Measurements from ENCODE around the gene MRM3. TPM values are rescaled to one million over a fixed set of nuclear protein-coding genes. Genes with fewer than 3 reads are reported as not detected.

The MRM3 gene
- 10 to 100 TPM; 17.4 to 25.9 (median 23.9) TPM for total RNA-seq

- intact Hi-C loops (cut with DNase I) = no loop called here
- TF ChIP-seq POLR2A (IDR thresholded peaks at IDR 0.05; ENCODE audit: low read depth) = peak; percentile 52
- TF ChIP-seq, protein P1, sequence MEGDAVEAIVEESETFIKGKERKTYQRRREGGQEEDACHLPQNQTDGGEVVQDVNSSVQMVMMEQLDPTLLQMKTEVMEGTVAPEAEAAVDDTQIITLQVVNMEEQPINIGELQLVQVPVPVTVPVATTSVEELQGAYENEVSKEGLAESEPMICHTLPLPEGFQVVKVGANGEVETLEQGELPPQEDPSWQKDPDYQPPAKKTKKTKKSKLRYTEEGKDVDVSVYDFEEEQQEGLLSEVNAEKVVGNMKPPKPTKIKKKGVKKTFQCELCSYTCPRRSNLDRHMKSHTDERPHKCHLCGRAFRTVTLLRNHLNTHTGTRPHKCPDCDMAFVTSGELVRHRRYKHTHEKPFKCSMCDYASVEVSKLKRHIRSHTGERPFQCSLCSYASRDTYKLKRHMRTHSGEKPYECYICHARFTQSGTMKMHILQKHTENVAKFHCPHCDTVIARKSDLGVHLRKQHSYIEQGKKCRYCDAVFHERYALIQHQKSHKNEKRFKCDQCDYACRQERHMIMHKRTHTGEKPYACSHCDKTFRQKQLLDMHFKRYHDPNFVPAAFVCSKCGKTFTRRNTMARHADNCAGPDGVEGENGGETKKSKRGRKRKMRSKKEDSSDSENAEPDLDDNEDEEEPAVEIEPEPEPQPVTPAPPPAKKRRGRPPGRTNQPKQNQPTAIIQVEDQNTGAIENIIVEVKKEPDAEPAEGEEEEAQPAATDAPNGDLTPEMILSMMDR (IDR thresholded peaks at IDR 0.05) = peak; percentile 8 to 48 (median 11)
- TF ChIP-seq EP300 (IDR thresholded peaks at IDR 0.05) = no peak
- TF ChIP-seq POLR2AphosphoS5 (IDR thresholded peaks at IDR 0.05) = peak; percentile 97 to 99
- peak; percentile 98 for DNase-seq (ENCODE audit: extremely low spot score)
- Histone ChIP-seq H3K4me3 (peak within 1 kb of the TSS; percentile 85 to 99 (median 92)), H3K36me3 (peaks cover 6 to 38% (median 33%) of the 10 kb centered on the region in 4 donors), H3K27me3 (no peaks in the 10 kb centered on the region), H3K4me1 (peaks cover 22 to 37% (median 32%) of the 10 kb centered on the region in 4 donors), H3K27ac (replicated peaks in 1 of 4) (peak within 1 kb of the TSS; percentile 82 to 93 (median 87)), H3K9me3 (no peaks in the 10 kb centered on the region)
- under 1% methylated on average over 24 of the region's 87 CpGs for WGBS
Observed at GRCh38 chr17:781805-782731, at the start of gene MRM3, which contains the start of gene GLOD4. Gene MRM3, plus strand, starts transcription at chr17:782353. Its CDS starts 26 bp downstream, at chr17:782379. Gene GLOD4, minus strand, starts transcription at chr17:782280. Its CDS starts 25 bp downstream, at chr17:782255.

GRCh38 chr17:732902-733720, 49.0 kb upstream of the MRM3 start:
- WGBS = 18% methylated on average over 21 of the region's 57 CpGs
- no peaks in the 10 kb centered on the region for H3K9me3 ChIP-seq
- H3K27ac ChIP-seq (replicated peaks in 1 of 4) = peak overlapping the region; percentile 85 to 93 (median 89)
- TF ChIP-seq EP300 (IDR thresholded peaks at IDR 0.05) (no peak), POLR2AphosphoS5 (IDR thresholded peaks at IDR 0.05) (no peak), POLR2A (IDR thresholded peaks at IDR 0.05; ENCODE audit: low read depth) (no peak)
- TF ChIP-seq, protein P1 (IDR thresholded peaks at IDR 0.05) = no peak
- intact Hi-C loops (cut with DNase I) = loop anchor here (2.0 kb wide), 1 partner anchor 18 kb away; no protein-coding TSS in a partner anchor
- H3K36me3 ChIP-seq = peaks cover 0 to 1% (median under 1%) of the 10 kb centered on the region in 4 donors
- DNase-seq (ENCODE audit: extremely low spot score) = no peak
- H3K4me3 ChIP-seq = peak overlapping the region; percentile 82 to 89 (median 86)
- H3K4me1 ChIP-seq = peaks cover 4 to 26% (median 21%) of the 10 kb centered on the region in 4 donors
- no peaks in the 10 kb centered on the region for H3K27me3 ChIP-seq

GRCh38 chr17:733743-734142, 48.4 kb upstream of the MRM3 start:
- 75% methylated on average over 10 of the region's 10 CpGs for WGBS
- no peaks in the 10 kb centered on the region for H3K27me3 ChIP-seq
- peak overlapping the region in 2 of 4 donors; percentile 85 to 89 for H3K4me3 ChIP-seq
- intact Hi-C loops (cut with DNase I) = loop anchor here (2.0 kb wide), 1 partner anchor 17 kb away; no protein-coding TSS in a partner anchor
- H3K4me1 ChIP-seq = peaks cover 4 to 26% (median 21%) of the 10 kb centered on the region in 4 donors
- H3K9me3 ChIP-seq = no peaks in the 10 kb centered on the region
- TF ChIP-seq, protein P1 (IDR thresholded peaks at IDR 0.05) = no peak
- TF ChIP-seq EP300 (IDR thresholded peaks at IDR 0.05) (no peak), POLR2A (IDR thresholded peaks at IDR 0.05; ENCODE audit: low read depth) (no peak), POLR2AphosphoS5 (IDR thresholded peaks at IDR 0.05) (no peak)
- no peak overlapping the region for H3K27ac ChIP-seq (replicated peaks in 1 of 4)
- DNase-seq (ENCODE audit: extremely low spot score) = no peak
- peaks cover 0 to 8% (median 6%) of the 10 kb centered on the region in 4 donors for H3K36me3 ChIP-seq

GRCh38 chr17:737561-738113, 44.5 kb upstream of the MRM3 start:
- no peak for TF ChIP-seq EP300 (IDR thresholded peaks at IDR 0.05)
- TF ChIP-seq, protein P1 (IDR thresholded peaks at IDR 0.05) = no peak
- no peak for TF ChIP-seq POLR2AphosphoS5 (IDR thresholded peaks at IDR 0.05)
- TF ChIP-seq POLR2A (IDR thresholded peaks at IDR 0.05; ENCODE audit: low read depth) = no peak

More at GRCh38 chr17:737561-738113, 44.5 kb upstream of the MRM3 start:
- whole genome bisulfite sequencing = 90% methylated on average over 13 of the region's 13 CpGs
- H3K9me3 ChIP-seq = no peaks in the 10 kb centered on the region
- H3K36me3 ChIP-seq = peaks cover 12 to 44% (median 37%) of the 10 kb centered on the region in 4 donors
- no peak overlapping the region for H3K27ac ChIP-seq (replicated peaks in 1 of 4)
- no peak for DNase-seq (ENCODE audit: extremely low spot score)
- H3K4me1 ChIP-seq = peaks cover 4 to 14% (median 10%) of the 10 kb centered on the region in 4 donors
- H3K4me3 ChIP-seq = no peak overlapping the region
- intact Hi-C loops (cut with DNase I) = no loop called here
- no peaks in the 10 kb centered on the region for H3K27me3 ChIP-seq

Measured in esophagus muscularis mucosa (tissue), 4 donors.